Loucy (cell line): ENCODE data around the gene LRRFIP1.

ENCODE experiments used
- H2AFZ ChIP-seq: fragments of 200-600 bp; sonication (generic); 2 replicates; pipeline ENCODE4 v1.6.0; 2016; ENCODE audit warnings: antibody characterized with exemption, mild to moderate bottlenecking, low read length, moderate library complexity
- H3F3A ChIP-seq: fragments of 200-600 bp; 2 replicates; pipeline ENCODE4 v1.6.0; 2016; ENCODE audit warnings: antibody characterized with exemption, low read depth, mild to moderate bottlenecking
- H3K27me3 ChIP-seq: fragments of 200-600 bp; sonication (generic); 2 replicates; pipeline ENCODE4 v1.6.1; 2014; ENCODE audit warnings: low read length, mild to moderate bottlenecking; ENCODE audit not compliant: insufficient read depth, poor library complexity, severe bottlenecking
- H3K36me3 ChIP-seq: fragments of 200-600 bp; sonication (generic); 2 replicates; pipeline ENCODE4 v1.6.1; 2016; ENCODE audit warnings: low read length; ENCODE audit not compliant: insufficient read depth
- H3K4me1 ChIP-seq: fragments of 200-600 bp; sonication (generic); 2 replicates; pipeline ENCODE4 v1.5.1; 2014; ENCODE audit warnings: low read length, mild to moderate bottlenecking; ENCODE audit not compliant: insufficient read depth, poor library complexity, severe bottlenecking
- H3K4me2 ChIP-seq: fragments of 200-600 bp; sonication (generic); 2 replicates; pipeline ENCODE4 v1.6.0; 2014; ENCODE audit warnings: antibody characterized with exemption, low read length, low read depth, mild to moderate bottlenecking; ENCODE audit not compliant: poor library complexity, severe bottlenecking
- H3K4me3 ChIP-seq: fragments of 200-600 bp; sonication (generic); 2 replicates; pipeline ENCODE4 v1.5.1; 2014; ENCODE audit warnings: low read length, mild to moderate bottlenecking, mixed read lengths; ENCODE audit not compliant: poor library complexity, severe bottlenecking
- H3K79me2 ChIP-seq: fragments of 200-600 bp; sonication (generic); 2 replicates; pipeline ENCODE4 v1.6.1; 2014; ENCODE audit warnings: low read length; ENCODE audit not compliant: insufficient read depth
- H3K9ac ChIP-seq: fragments of 200-600 bp; sonication (generic); 2 replicates; pipeline ENCODE4 v1.6.0; 2014; ENCODE audit warnings: mild to moderate bottlenecking, low read depth, low read length, moderate library complexity; ENCODE audit not compliant: poor library complexity, severe bottlenecking
- H3K9me2 ChIP-seq: fragments of 200-600 bp; sonication (generic); replicated peaks from 2 replicates; pipeline ENCODE4 v1.6.1; 2016; ENCODE audit warnings: low read depth, low read length, mixed read lengths
- H3K9me3 ChIP-seq: fragments of 200-600 bp; sonication (generic); 2 replicates; pipeline ENCODE4 v1.6.1; 2014; ENCODE audit warnings: mild to moderate bottlenecking, antibody characterized with exemption, low read length, low read depth; ENCODE audit not compliant: insufficient read depth
- H4K20me1 ChIP-seq: fragments of 200-600 bp; sonication (generic); 2 replicates; pipeline ENCODE4 v1.6.0; 2014; ENCODE audit warnings: antibody characterized with exemption, low read length, mild to moderate bottlenecking; ENCODE audit not compliant: insufficient read depth, poor library complexity, severe bottlenecking
- EZH2phosphoT487 ChIP-seq: fragments of 200-600 bp; IDR thresholded peaks from 2 replicates; pipeline ENCODE4 v1.6.1; 2018; ENCODE audit warnings: antibody characterized with exemption, mild to moderate bottlenecking, moderate library complexity, borderline replicate concordance
- TF ChIP-seq, protein P1 (sequence below): fragments of 200-600 bp; sonication (generic); conservative IDR thresholded peaks from 2 replicates; pipeline ENCODE4 v1.5.1; 2014; ENCODE audit warnings: mild to moderate bottlenecking, antibody characterized with exemption, low read length

The LRRFIP1 gene

DNA sequence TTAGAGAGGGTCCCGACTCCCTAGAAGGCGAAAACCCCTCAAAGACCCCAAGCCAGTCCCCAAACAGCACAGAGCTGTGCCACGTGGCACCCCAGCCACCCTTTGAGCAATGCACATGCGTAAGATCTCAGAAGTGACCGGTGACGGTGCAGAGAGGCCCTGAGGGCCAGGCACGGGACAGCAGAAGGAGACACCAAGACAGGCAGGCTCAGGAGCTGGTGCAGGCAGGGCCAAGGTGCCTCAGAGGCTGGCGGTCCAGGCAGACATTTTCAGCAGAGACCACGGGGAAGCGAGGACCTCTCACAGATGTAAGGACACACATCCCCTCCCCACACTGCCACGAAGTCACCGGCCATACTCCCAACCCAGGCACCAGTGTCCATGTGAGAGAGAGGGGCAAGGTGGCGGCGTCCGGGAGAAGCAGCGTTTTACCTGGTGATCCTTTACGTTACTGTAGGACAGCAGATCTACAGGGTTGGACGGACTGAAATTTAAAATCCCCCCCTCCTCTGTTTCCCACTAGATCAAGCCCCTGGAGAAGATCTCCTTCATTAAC, 34.9 kb upstream of the LRRFIP1 start:
- Histone ChIP-seq H4K20me1 (no peaks in the 10 kb centered on the region), H3K36me3 (no peaks in the 10 kb centered on the region), H3K4me1 (peaks cover 6% of the 10 kb centered on the region), H3K79me2 (no peaks in the 10 kb centered on the region), H3K9me2 (no peaks in the 10 kb centered on the region), H3K4me2 (no peak overlapping the region), H3K27me3 (no peaks in the 10 kb centered on the region), H3K9me3 (no peaks in the 10 kb centered on the region), H3K9ac (no peak overlapping the region), H2AFZ (no peak overlapping the region), H3F3A (no peaks in the 10 kb centered on the region), H3K4me3 (no peak overlapping the region)
- TF ChIP-seq EZH2phosphoT487 = no peak
- TF ChIP-seq, protein P1, sequence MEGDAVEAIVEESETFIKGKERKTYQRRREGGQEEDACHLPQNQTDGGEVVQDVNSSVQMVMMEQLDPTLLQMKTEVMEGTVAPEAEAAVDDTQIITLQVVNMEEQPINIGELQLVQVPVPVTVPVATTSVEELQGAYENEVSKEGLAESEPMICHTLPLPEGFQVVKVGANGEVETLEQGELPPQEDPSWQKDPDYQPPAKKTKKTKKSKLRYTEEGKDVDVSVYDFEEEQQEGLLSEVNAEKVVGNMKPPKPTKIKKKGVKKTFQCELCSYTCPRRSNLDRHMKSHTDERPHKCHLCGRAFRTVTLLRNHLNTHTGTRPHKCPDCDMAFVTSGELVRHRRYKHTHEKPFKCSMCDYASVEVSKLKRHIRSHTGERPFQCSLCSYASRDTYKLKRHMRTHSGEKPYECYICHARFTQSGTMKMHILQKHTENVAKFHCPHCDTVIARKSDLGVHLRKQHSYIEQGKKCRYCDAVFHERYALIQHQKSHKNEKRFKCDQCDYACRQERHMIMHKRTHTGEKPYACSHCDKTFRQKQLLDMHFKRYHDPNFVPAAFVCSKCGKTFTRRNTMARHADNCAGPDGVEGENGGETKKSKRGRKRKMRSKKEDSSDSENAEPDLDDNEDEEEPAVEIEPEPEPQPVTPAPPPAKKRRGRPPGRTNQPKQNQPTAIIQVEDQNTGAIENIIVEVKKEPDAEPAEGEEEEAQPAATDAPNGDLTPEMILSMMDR = no peak

DNA sequence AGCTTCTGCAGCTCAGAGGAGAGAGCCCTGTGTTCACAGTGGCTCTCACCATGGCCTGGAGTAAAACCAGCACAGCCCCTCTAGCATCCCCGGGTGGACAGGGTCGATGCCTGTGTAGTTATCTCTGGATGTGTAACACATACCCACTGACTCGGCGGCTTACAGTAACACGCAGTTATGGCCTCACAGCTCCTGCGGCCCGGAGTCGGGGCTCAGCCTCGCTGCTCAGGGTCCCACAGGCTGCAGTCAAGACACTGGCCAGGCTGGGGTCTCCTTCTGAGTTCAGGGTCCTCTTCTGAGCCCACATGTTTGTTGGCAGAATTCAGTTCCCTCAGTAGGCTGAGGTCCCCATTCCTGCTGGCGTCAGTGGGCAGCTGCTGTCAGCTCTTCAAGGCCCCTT, 34.4 kb upstream of the LRRFIP1 start:
- TF ChIP-seq, protein P1 = no peak
- no peak for TF ChIP-seq EZH2phosphoT487
- Histone ChIP-seq H2AFZ (no peak overlapping the region), H3K27me3 (no peaks in the 10 kb centered on the region), H3K36me3 (no peaks in the 10 kb centered on the region), H3K9me2 (no peaks in the 10 kb centered on the region), H3K4me3 (no peak overlapping the region), H3F3A (no peaks in the 10 kb centered on the region), H3K79me2 (no peaks in the 10 kb centered on the region), H3K4me1 (peaks cover 6% of the 10 kb centered on the region), H3K4me2 (no peak overlapping the region), H3K9me3 (no peaks in the 10 kb centered on the region), H3K9ac (no peak overlapping the region), H4K20me1 (no peaks in the 10 kb centered on the region)

DNA sequence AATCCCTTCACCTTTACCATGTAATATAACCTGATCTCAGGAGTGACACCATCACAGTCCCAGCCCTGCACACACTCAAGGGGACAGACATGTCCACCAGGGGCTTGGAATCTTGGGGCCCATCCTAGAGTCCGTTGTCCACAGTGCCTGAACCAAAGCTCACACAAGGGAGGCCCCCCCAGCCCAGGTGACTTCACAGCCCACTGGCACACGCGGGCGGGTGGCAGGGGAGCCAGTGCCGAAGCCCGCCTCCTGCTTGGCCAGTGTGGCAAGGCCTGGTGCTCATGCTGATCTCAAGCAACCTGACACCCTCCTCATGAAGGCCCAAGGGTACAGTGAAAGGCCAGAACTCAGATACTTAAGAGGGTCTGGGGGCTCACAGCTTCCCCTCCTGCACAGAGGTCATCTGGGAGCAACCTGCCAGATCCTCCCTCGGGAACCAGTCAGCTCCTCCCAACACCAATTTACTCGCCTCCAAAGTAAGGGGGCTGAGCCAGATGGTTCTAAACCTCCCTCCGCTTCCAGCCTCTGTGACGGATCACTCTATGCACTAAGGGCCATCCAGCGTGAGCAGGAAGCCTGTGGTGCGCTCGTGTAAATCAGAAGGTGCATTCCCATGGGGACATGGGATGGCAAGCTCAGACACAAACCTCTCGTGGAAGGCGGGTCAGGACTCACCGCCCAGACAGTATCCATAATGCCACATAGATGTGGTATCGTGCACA, 33.6 kb upstream of the LRRFIP1 start:
- Histone ChIP-seq H3K4me3 (no peak overlapping the region), H3K27me3 (no peaks in the 10 kb centered on the region), H3K4me1 (peaks cover 6% of the 10 kb centered on the region), H3K9me3 (no peaks in the 10 kb centered on the region), H2AFZ (no peak overlapping the region), H4K20me1 (no peaks in the 10 kb centered on the region), H3F3A (no peaks in the 10 kb centered on the region), H3K9me2 (no peaks in the 10 kb centered on the region), H3K9ac (no peak overlapping the region), H3K36me3 (no peaks in the 10 kb centered on the region), H3K4me2 (no peak overlapping the region), H3K79me2 (no peaks in the 10 kb centered on the region)
- TF ChIP-seq EZH2phosphoT487 = no peak
- TF ChIP-seq, protein P1 = no peak
